OCI-LY1 (cell line): ENCODE data around the gene RASL10B.

ENCODE experiments used
- H2AFZ ChIP-seq: fragments of 200-600 bp; sonication (generic), shearing (Covaris generic); 2 replicates; pipeline ENCODE4 v1.6.0; 2014; ENCODE audit warnings: antibody characterized with exemption, mild to moderate bottlenecking, low read length
- H3F3A ChIP-seq: fragments of 200-600 bp; sonication (generic), shearing (Covaris generic); 2 replicates; pipeline ENCODE4 v1.6.0; 2014; ENCODE audit warnings: mild to moderate bottlenecking, antibody characterized with exemption, low read length, moderate library complexity; ENCODE audit not compliant: insufficient read depth
- H3K27ac ChIP-seq: fragments of 200-600 bp; sonication (generic); 2 replicates; pipeline ENCODE4 v1.5.1; 2014; ENCODE audit warnings: low read length, mixed run types, mild to moderate bottlenecking, low read depth; ENCODE audit not compliant: poor library complexity, severe bottlenecking
- H3K27me3 ChIP-seq: fragments of 200-600 bp; sonication (generic); 2 replicates; pipeline ENCODE4 v1.6.0; 2014; ENCODE audit warnings: antibody characterized with exemption, mild to moderate bottlenecking, low read length, moderate library complexity; ENCODE audit not compliant: insufficient read depth
- H3K36me3 ChIP-seq: fragments of 200-600 bp; sonication (generic); 2 replicates; pipeline ENCODE4 v1.6.1; 2014; ENCODE audit warnings: mild to moderate bottlenecking, antibody characterized with exemption, low read length, moderate library complexity, mixed read lengths; ENCODE audit not compliant: insufficient read depth
- H3K4me1 ChIP-seq: fragments of 200-600 bp; sonication (generic); 2 replicates; pipeline ENCODE4 v1.5.1; 2014; ENCODE audit warnings: mild to moderate bottlenecking, low read length, moderate library complexity; ENCODE audit not compliant: insufficient read depth, severe bottlenecking
- H3K4me2 ChIP-seq: fragments of 200-600 bp; sonication (generic), shearing (Covaris generic); 2 replicates; pipeline ENCODE4 v1.6.1; 2014; ENCODE audit warnings: low read length
- H3K4me3 ChIP-seq: fragments of 200-600 bp; sonication (generic); 2 replicates; pipeline ENCODE4 v1.5.1; 2014; ENCODE audit warnings: low read length, low read depth, mild to moderate bottlenecking, mixed read lengths; ENCODE audit not compliant: poor library complexity, severe bottlenecking
- H3K79me2 ChIP-seq: fragments of 200-600 bp; shearing (Covaris generic); 2 replicates; pipeline ENCODE4 v1.6.1; 2016; ENCODE audit warnings: mixed run types, low read length, mixed read lengths; ENCODE audit not compliant: insufficient read depth
- H3K9ac ChIP-seq: fragments of 200-600 bp; sonication (generic), shearing (Covaris generic); 2 replicates; pipeline ENCODE4 v1.6.1; 2014; ENCODE audit warnings: mild to moderate bottlenecking, low read length, mixed read lengths
- H3K9me2 ChIP-seq: fragments of 200-600 bp; sonication (generic), shearing (Covaris generic); 2 replicates; pipeline ENCODE4 v1.6.1; 2014; ENCODE audit warnings: low read depth, mild to moderate bottlenecking, low read length, mixed read lengths
- H3K9me3 ChIP-seq: fragments of 200-600 bp; shearing (Covaris generic); 2 replicates; pipeline ENCODE4 v1.6.1; 2014; ENCODE audit warnings: low read length, mixed read lengths
- H4K20me1 ChIP-seq: fragments of 200-600 bp; sonication (generic), shearing (Covaris generic); 2 replicates; pipeline ENCODE4 v1.6.0; 2016; ENCODE audit warnings: mild to moderate bottlenecking, low read length; ENCODE audit not compliant: insufficient read depth
- CTCF ChIP-seq: fragments of 200-600 bp; sonication (generic), shearing (Covaris generic); IDR thresholded peaks from 2 replicates; pipeline ENCODE4 v1.5.1; 2017; ENCODE audit warnings: mild to moderate bottlenecking, antibody characterized with exemption, low read length, moderate library complexity, mixed read lengths
- EZH2 ChIP-seq: fragments of 200-600 bp; sonication (generic), shearing (Covaris generic); IDR thresholded peaks from 2 replicates; pipeline ENCODE4 v1.8.0; 2017; ENCODE audit warnings: borderline replicate concordance, mixed run types, mild to moderate bottlenecking, antibody characterized with exemption, low read length, moderate library complexity, mixed read lengths

The RASL10B gene

DNA sequence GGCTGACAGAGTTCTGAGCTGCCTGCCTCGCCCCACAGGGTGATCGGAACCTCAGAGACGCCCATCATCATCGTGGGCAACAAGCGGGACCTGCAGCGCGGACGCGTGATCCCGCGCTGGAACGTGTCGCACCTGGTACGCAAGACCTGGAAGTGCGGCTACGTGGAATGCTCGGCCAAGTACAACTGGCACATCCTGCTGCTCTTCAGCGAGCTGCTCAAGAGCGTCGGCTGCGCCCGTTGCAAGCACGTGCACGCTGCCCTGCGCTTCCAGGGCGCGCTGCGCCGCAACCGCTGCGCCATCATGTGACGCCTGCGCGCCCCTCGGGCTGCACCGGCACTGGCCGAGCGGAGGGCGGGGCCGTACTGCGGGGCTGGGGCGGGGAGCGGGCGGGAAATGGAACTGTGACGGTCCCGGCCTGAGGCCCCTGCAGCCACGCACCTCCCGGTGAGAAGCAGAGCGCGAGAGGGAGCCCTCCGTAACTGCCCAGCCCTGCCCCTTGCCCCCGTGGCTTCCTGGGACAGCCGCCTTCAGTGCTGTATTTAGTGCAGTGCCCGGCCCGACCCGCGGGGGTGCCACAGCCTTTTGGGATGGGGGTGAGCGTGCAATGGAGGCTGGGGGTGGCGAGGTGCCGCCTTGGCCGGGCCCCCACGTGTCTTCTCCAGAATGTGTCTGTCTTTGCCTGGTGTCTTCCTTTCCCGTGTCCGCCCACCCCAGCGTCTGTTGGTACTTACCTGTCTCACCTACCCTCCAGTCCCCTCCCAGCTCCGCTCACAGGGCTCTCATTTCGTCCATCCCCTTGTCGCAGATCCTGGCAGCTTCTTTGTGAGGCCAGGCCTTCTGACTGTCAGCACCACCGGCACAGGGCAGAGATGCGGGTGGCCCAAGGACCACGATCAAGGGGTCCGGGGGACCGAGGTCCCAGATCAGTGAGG lies 9.8 kb downstream of the RASL10B start:
- no peaks in the 10 kb centered on the region for H3K79me2 ChIP-seq
- no peak overlapping the region for H3K4me2 ChIP-seq
- H3K9me2 ChIP-seq: no peaks in the 10 kb centered on the region
- no peaks in the 10 kb centered on the region for H3K9me3 ChIP-seq
- no peaks in the 10 kb centered on the region for H4K20me1 ChIP-seq
- H3K36me3 ChIP-seq: no peaks in the 10 kb centered on the region
- no peak overlapping the region for H3K9ac ChIP-seq
- H3F3A ChIP-seq: no peaks in the 10 kb centered on the region
- TF ChIP-seq CTCF (no peak), EZH2 (no peak)
- H3K27me3 ChIP-seq: no peaks in the 10 kb centered on the region
- no peak overlapping the region for H2AFZ ChIP-seq
- H3K27ac ChIP-seq: no peak overlapping the region
- H3K4me3 ChIP-seq: no peak overlapping the region
- no peaks in the 10 kb centered on the region for H3K4me1 ChIP-seq

DNA sequence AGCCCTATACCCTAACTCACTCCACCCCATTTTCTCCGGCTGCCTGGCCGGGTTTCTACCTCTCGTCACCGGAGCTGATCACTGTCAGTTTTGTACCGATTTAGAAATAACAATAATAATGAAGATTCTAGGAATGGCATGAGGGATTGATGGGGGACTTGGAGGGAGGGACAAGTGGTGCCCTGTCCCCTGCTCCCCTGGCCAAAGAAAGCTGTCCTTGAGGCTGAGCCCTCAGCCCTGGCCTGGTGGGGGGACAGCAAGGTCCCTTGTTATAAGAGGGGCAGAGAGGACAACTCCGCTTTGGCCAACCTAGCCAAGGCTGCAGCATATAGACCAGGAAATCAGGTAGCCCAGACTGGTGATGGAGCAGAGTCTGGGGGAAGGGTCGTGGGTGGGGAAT lies 11.1 kb downstream of the RASL10B start:
- Histone ChIP-seq H3F3A (no peaks in the 10 kb centered on the region), H3K36me3 (no peaks in the 10 kb centered on the region), H3K79me2 (no peaks in the 10 kb centered on the region), H3K4me2 (no peak overlapping the region), H4K20me1 (no peaks in the 10 kb centered on the region), H3K27ac (no peak overlapping the region), H2AFZ (no peak overlapping the region), H3K27me3 (no peaks in the 10 kb centered on the region), H3K9me3 (no peaks in the 10 kb centered on the region), H3K9me2 (no peaks in the 10 kb centered on the region), H3K4me1 (no peaks in the 10 kb centered on the region), H3K9ac (no peak overlapping the region), H3K4me3 (no peak overlapping the region)
- no peak for TF ChIP-seq CTCF
- TF ChIP-seq EZH2: no peak

DNA sequence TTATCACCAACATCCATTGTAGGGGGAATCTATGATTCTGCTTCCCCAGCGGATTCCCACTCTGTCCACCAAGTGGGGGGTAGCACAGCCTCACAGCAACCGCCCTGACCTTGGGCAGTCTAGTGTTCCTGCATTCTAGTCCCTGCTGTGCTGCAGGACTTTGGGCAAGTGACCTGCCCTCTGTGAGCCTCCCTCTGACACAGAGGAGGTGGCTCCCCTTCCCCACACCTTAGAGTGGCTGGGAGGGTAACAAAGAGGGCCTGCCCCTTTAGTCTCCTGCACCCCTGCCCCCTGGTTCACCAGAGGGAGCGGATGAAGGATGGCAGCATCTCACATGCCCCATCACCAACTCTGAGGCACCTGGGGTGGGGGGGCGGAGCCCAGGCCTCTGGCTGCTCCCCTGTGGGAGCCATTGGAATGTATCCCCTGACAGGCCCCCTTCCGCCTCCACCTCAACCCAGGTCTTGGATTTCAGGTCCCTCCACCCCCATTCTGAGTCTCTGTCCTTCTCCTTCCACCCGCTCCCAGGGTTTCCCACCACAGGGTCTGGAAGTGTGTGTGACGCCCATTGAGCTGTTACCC lies 11.5 kb downstream of the RASL10B start:
- H3K9me2 ChIP-seq: no peaks in the 10 kb centered on the region
- no peaks in the 10 kb centered on the region for H3F3A ChIP-seq
- no peak for TF ChIP-seq CTCF
- TF ChIP-seq EZH2: no peak
- no peak overlapping the region for H3K4me2 ChIP-seq
- no peaks in the 10 kb centered on the region for H3K79me2 ChIP-seq
- no peak overlapping the region for H2AFZ ChIP-seq
- no peak overlapping the region for H3K9ac ChIP-seq
- no peaks in the 10 kb centered on the region for H3K9me3 ChIP-seq
- H4K20me1 ChIP-seq: no peaks in the 10 kb centered on the region
- no peaks in the 10 kb centered on the region for H3K4me1 ChIP-seq
- no peak overlapping the region for H3K27ac ChIP-seq
- no peaks in the 10 kb centered on the region for H3K36me3 ChIP-seq
- H3K4me3 ChIP-seq: no peak overlapping the region
- H3K27me3 ChIP-seq: no peaks in the 10 kb centered on the region
